HepG2 (cell line): ENCODE data around the gene SLC4A2. TPM values are rescaled to one million over a fixed set of nuclear protein-coding genes. Genes with fewer than 3 reads are reported as not detected.

Source experiments
- ARHGAP35 ChIP-seq: sonication (generic); formaldehyde crosslinking; IDR thresholded peaks from 2 replicates; pipeline ENCODE4 v1.9.0; 2022; ENCODE audit warnings: mild to moderate bottlenecking, inconsistent platforms, moderate library complexity, missing genetic modification reagents, borderline replicate concordance
- ARID5B ChIP-seq: IDR thresholded peaks from 2 replicates; pipeline ENCODE4 v1.4.0; 2020; ENCODE audit warnings: mild to moderate bottlenecking, missing genetic modification reagents
- CEBPB ChIP-seq: IDR thresholded peaks from 2 replicates; pipeline ENCODE4 v1.6.1; 2011; ENCODE audit warnings: low read depth, low read length, improper control_type of control experiment, borderline replicate concordance
- CEBPZ ChIP-seq: IDR thresholded peaks from 2 replicates; pipeline ENCODE4 v1.6.1; 2012; ENCODE audit warnings: low read length, improper control_type of control experiment
- FOXJ3 ChIP-seq: sonication (generic); formaldehyde crosslinking; IDR thresholded peaks from 2 replicates; pipeline ENCODE4 v1.4.0; 2020; ENCODE audit warnings: missing genetic modification reagents, mild to moderate bottlenecking, borderline replicate concordance
- RCOR2 ChIP-seq: IDR thresholded peaks from 2 replicates; pipeline ENCODE4 v1.6.1; 2016; ENCODE audit warnings: missing biosample characterization, missing genetic modification reagents
- ZNF687 ChIP-seq: sonication (generic); formaldehyde crosslinking; IDR thresholded peaks from 2 replicates; pipeline ENCODE4 v1.5.1; 2020; ENCODE audit warnings: mild to moderate bottlenecking, missing genetic modification reagents, moderate library complexity
- polyA plus RNA-seq, 8 experiments: library from polyadenylated mRNA; depleted of rRNA in 3 of 8; stranded (reverse) in 7 of 8; unstranded in 1 of 8; fragments of >200 nt; fragmentation: Illumina TruSeq in 4 of 8; extraction: Trizol in 4 of 8; gene quantifications; 2 replicates each; pipeline versions ENCODE4 v1.2.1 to v1.2.3, GENCODE V29; 2011 to 2016; ENCODE audit warnings: low read depth in 4 of 8, missing spikeins in 1 of 8, mixed read lengths in 1 of 8; ENCODE audit not compliant: insufficient read depth in 1 of 8
- total RNA-seq, 5 experiments: library from RNA; depleted of rRNA; stranded (reverse); fragments of >200 nt; fragmentation: Illumina TruSeq; extraction: Trizol; gene quantifications; 2 replicates each; pipeline ENCODE4 v1.2.3, GENCODE V29; 2016; ENCODE audit warnings: low read depth in 1 of 5
- TF ChIP-seq, protein P1 (sequence below): sonication (generic); formaldehyde crosslinking; conservative IDR thresholded peaks from 2 replicates; pipeline ENCODE4 v1.4.0; 2020; ENCODE audit warnings: missing genetic modification reagents
- TF ChIP-seq, protein P2 (sequence below): IDR thresholded peaks from 2 replicates; pipeline ENCODE4 v1.6.1; 2016; ENCODE audit warnings: low read depth, missing genetic modification reagents, missing compliant biosample characterization

The SLC4A2 gene
- total and polyA plus RNA-seq, 2 of the 13 experiments (the other 11 are each of a cell fraction or from before 2014, with no cell fraction given), result 51.9 to 73.4 TPM

DNA sequence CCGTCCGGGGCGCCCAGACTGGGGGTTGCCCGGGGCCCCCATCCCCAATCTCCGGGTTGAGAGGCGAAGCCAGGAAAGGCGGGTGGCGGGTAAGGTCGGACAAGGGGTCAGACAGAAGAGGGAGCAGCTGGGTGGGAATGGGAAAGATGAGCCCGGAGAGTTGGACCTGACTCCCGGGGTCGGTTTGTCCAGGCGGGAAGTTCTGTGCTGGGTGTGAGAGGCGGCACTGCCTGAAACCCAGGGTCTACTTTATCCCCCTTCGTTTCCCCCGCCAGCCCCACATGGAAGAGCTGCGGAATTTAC lies 675 bp downstream of the SLC4A2 start (continued):
- peak; percentile 25; the same call in 1 of the 2 replicates for TF ChIP-seq ZNF687
- TF ChIP-seq, protein P1, sequence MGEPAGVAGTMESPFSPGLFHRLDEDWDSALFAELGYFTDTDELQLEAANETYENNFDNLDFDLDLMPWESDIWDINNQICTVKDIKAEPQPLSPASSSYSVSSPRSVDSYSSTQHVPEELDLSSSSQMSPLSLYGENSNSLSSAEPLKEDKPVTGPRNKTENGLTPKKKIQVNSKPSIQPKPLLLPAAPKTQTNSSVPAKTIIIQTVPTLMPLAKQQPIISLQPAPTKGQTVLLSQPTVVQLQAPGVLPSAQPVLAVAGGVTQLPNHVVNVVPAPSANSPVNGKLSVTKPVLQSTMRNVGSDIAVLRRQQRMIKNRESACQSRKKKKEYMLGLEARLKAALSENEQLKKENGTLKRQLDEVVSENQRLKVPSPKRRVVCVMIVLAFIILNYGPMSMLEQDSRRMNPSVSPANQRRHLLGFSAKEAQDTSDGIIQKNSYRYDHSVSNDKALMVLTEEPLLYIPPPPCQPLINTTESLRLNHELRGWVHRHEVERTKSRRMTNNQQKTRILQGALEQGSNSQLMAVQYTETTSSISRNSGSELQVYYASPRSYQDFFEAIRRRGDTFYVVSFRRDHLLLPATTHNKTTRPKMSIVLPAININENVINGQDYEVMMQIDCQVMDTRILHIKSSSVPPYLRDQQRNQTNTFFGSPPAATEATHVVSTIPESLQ (CRISPR knock-in tag), result no peak
- no peak for TF ChIP-seq ARHGAP35 (CRISPR knock-in tag)
- no peak for TF ChIP-seq FOXJ3 (CRISPR knock-in tag)
- TF ChIP-seq CEBPB, result no peak
- no peak for TF ChIP-seq CEBPZ
- TF ChIP-seq ARID5B (CRISPR knock-in tag), result no peak
- no peak for TF ChIP-seq RCOR2 (CRISPR knock-in tag)
- TF ChIP-seq, protein P2, sequence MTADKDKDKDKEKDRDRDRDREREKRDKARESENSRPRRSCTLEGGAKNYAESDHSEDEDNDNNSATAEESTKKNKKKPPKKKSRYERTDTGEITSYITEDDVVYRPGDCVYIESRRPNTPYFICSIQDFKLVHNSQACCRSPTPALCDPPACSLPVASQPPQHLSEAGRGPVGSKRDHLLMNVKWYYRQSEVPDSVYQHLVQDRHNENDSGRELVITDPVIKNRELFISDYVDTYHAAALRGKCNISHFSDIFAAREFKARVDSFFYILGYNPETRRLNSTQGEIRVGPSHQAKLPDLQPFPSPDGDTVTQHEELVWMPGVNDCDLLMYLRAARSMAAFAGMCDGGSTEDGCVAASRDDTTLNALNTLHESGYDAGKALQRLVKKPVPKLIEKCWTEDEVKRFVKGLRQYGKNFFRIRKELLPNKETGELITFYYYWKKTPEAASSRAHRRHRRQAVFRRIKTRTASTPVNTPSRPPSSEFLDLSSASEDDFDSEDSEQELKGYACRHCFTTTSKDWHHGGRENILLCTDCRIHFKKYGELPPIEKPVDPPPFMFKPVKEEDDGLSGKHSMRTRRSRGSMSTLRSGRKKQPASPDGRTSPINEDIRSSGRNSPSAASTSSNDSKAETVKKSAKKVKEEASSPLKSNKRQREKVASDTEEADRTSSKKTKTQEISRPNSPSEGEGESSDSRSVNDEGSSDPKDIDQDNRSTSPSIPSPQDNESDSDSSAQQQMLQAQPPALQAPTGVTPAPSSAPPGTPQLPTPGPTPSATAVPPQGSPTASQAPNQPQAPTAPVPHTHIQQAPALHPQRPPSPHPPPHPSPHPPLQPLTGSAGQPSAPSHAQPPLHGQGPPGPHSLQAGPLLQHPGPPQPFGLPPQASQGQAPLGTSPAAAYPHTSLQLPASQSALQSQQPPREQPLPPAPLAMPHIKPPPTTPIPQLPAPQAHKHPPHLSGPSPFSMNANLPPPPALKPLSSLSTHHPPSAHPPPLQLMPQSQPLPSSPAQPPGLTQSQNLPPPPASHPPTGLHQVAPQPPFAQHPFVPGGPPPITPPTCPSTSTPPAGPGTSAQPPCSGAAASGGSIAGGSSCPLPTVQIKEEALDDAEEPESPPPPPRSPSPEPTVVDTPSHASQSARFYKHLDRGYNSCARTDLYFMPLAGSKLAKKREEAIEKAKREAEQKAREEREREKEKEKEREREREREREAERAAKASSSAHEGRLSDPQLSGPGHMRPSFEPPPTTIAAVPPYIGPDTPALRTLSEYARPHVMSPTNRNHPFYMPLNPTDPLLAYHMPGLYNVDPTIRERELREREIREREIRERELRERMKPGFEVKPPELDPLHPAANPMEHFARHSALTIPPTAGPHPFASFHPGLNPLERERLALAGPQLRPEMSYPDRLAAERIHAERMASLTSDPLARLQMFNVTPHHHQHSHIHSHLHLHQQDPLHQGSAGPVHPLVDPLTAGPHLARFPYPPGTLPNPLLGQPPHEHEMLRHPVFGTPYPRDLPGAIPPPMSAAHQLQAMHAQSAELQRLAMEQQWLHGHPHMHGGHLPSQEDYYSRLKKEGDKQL, result no peak
